Mesothelial cell of epicardium (in vitro differentiated cells): Measurements from ENCODE around the gene ACLY. TPM values are rescaled to one million over a fixed set of nuclear protein-coding genes. Genes with fewer than 3 reads are reported as not detected.
"Not testable (repeated sequence)": the region's sequence is repeated elsewhere in the genome, so short reads cannot be mapped to it uniquely, and the experiment has no call there.

Experiments
- DNase-seq, 2 experiments: peaks; one replicate each; pipeline ENCODE4 v3.0.0; 2021; ENCODE audit warnings: low spot score in 2 of 2; ENCODE audit not compliant: unreplicated experiment in 2 of 2
- H3K27ac Mint-ChIP-seq: 2 replicates; pipeline ENCODE4 v1.8.0; 2021; ENCODE audit warnings: mixed read lengths
- H3K27me3 Mint-ChIP-seq: 2 replicates; pipeline ENCODE4 v1.8.0; 2021; ENCODE audit warnings: low read depth, mixed read lengths
- H3K36me3 Mint-ChIP-seq: 2 replicates; pipeline ENCODE4 v1.8.0; 2021; ENCODE audit warnings: mixed read lengths
- H3K4me1 Mint-ChIP-seq: 2 replicates; pipeline ENCODE4 v1.8.0; 2021; ENCODE audit warnings: mixed read lengths
- H3K4me3 Mint-ChIP-seq: 2 replicates; pipeline ENCODE4 v1.8.0; 2021; ENCODE audit warnings: mild to moderate bottlenecking, moderate library complexity, mixed read lengths
- H3K9me3 Mint-ChIP-seq: 2 replicates; pipeline ENCODE4 v1.8.0; 2021; ENCODE audit warnings: mixed read lengths
- CTCF ChIP-seq: fragments of 200-600 bp; sonication (generic); IDR thresholded peaks from one replicate; pipeline ENCODE4 v1.5.0; 2021; ENCODE audit warnings: antibody characterized with exemption; ENCODE audit not compliant: unreplicated experiment
- total RNA-seq: library from RNA; stranded (reverse); gene quantifications from 3 replicates; pipeline ENCODE4 v1.2.1, GENCODE V29; 2021

The ACLY gene
- total RNA-seq, 1 donor from 2014 or later: 133 TPM

GRCh38 chr17:41937970-41938954, 19.5 kb upstream of the ACLY start:
- H3K4me3 Mint-ChIP-seq: no peak overlapping the region
- no peak overlapping the region for H3K27ac Mint-ChIP-seq
- TF ChIP-seq CTCF: no peak
- no peaks in the 10 kb centered on the region for H3K4me1 Mint-ChIP-seq
- no peak for DNase-seq
- no peaks in the 10 kb centered on the region for H3K9me3 Mint-ChIP-seq
- no peaks in the 10 kb centered on the region for H3K27me3 Mint-ChIP-seq
- H3K36me3 Mint-ChIP-seq: no peaks in the 10 kb centered on the region

GRCh38 chr17:41935641-41936040, 16.9 kb upstream of the ACLY start:
- H3K27me3 Mint-ChIP-seq: no peaks in the 10 kb centered on the region
- H3K36me3 Mint-ChIP-seq: no peaks in the 10 kb centered on the region
- no peaks in the 10 kb centered on the region for H3K9me3 Mint-ChIP-seq
- TF ChIP-seq CTCF: no peak
- H3K4me1 Mint-ChIP-seq: peaks cover under 1% of the 10 kb centered on the region
- H3K27ac Mint-ChIP-seq: no peak overlapping the region
- H3K4me3 Mint-ChIP-seq: no peak overlapping the region
- no peak for DNase-seq

DNA sequence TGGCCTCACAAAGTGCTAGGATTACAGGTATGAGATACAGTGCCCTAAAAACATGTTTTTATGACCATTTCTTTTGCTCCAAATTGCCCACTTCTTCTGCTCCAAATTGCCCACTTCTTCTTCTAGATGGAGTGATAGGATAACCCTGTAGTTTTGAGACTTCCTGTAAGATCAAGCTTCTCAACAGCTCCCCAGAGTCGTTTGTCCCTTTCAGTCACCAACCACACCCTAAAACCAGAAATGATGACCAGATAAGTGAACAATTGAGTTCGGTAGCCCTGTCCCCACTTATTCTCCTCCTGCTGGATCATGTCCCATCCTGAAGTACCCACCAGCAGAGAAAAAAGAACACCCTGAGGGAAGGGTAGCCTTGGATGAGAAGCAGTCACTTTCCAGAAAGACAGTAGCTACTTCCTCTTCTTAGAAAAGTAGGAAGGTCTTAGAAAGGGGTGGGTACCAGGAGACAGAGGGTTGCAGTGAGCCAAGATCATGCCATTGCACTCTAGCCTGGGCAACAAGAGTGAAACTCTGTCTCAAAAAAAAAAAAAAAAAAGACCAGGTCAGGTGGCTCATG, 14.2 kb upstream of the ACLY start:
- H3K4me3 Mint-ChIP-seq: no peak overlapping the region

DNA sequence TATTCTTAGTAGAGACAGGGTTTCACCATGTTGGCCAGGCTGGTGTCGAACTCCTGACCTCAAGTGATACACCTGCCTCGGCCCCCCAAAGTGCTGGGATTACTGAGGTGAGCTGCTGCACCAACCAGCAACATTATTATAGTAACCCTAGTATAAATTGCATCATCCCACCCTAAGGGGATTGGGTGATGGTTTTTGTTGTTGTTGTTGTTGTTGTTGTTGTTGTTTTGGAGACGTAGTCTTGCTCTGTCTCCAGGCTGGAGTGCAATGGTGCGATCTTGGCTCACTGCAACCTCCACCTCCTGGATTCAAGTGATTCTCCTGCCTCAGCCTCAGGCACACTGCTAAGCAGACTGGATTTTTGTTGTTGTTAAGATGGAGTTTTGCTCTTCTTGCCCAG, 13.0 kb upstream of the ACLY start:
- not testable (repeated sequence) for H3K4me3 Mint-ChIP-seq

More for the DNA sequence above, 14.2 kb upstream of the ACLY start:
- DNase-seq: no peak
- Mint-ChIP-seq H3K36me3 (no peaks in the 10 kb centered on the region), H3K9me3 (no peaks in the 10 kb centered on the region), H3K4me1 (peaks cover 16% of the 10 kb centered on the region), H3K27ac (no peak overlapping the region), H3K27me3 (no peaks in the 10 kb centered on the region)
- TF ChIP-seq CTCF: no peak

GRCh38 chr17:41930833-41931156, 12.0 kb upstream of the ACLY start:
- DNase-seq, H3K27me3 Mint-ChIP-seq, H3K9me3 Mint-ChIP-seq, H3K36me3 Mint-ChIP-seq: not testable (repeated sequence)
- H3K4me3 Mint-ChIP-seq: peak overlapping the region; percentile 80
- H3K4me1 Mint-ChIP-seq: peaks cover 16% of the 10 kb centered on the region
- peak overlapping the region; percentile 94 for H3K27ac Mint-ChIP-seq

More for the DNA sequence above, 13.0 kb upstream of the ACLY start:
- not testable (repeated sequence) for H3K27ac Mint-ChIP-seq, H3K36me3 Mint-ChIP-seq, DNase-seq, H3K27me3 Mint-ChIP-seq, H3K9me3 Mint-ChIP-seq
- peaks cover 16% of the 10 kb centered on the region for H3K4me1 Mint-ChIP-seq

DNA sequence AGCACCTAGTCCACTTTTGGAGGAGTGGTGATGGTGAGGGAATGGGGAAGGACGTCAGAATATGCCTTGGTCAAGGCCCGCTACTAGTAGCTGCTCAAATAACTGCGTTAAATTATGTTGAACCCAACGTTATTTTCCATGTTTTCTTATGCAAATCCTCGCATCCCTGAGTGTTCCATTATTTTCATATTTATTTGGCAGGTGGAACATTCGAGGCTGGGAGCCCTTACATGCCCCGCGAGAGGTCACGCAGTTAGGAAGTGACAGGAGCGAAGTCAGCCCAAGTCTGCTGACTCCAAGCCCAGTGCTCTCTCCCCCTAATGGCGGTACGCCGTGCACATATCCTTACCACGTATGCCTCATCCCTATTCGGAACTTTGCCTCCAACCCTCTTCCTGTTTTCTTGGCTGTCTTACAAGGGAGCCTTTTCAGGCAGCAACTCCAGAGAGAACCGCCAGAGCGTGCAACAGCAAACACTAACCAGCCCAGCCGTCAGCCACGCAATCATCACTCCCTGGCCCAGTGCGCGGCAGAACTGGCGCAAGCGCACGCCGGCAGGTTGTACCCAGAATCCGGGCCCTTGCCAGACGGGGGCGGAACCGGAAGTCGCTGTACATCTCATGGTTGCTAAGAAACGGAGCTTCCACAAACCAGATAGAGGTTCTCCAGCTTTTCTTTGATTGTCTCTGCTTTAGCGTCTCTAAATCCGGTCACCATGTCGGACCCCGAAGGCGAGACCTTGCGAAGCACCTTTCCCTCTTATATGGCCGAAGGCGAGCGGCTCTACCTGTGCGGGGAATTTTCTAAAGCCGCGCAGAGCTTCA, 11.5 kb upstream of the ACLY start, which contains the start of gene ODAD4:
TSS of gene ODAD4 (plus strand) at position 609 of the 824 bp plus-strand sequence. CDS start at position 716, 107 bp downstream.
- peaks cover 16% of the 10 kb centered on the region for H3K4me1 Mint-ChIP-seq
- H3K27ac Mint-ChIP-seq: peak within 1 kb of the TSS; percentile 94
- peak within 1 kb of the TSS; percentile 80 for H3K4me3 Mint-ChIP-seq
- peak; percentile 90 to 95 for DNase-seq
- H3K36me3 Mint-ChIP-seq: no peaks in the 10 kb centered on the region
- no peaks in the 10 kb centered on the region for H3K27me3 Mint-ChIP-seq
- no peak for TF ChIP-seq CTCF
- H3K9me3 Mint-ChIP-seq: no peaks in the 10 kb centered on the region
